Stimulated activated CD8-positive, alpha-beta memory T cell treated with anti-CD3 and anti-CD28 coated beads, Interleukin-7, amount 100 ng/mL, for 4 hours (primary cell): ENCODE measurements around the gene IL36G.

Experiments
- DNase-seq, 2 donors: peaks; one replicate each; pipeline ENCODE4 v3.0.0-alpha.2; 2020; ENCODE audit warnings: low read depth in 2 of 2

Gene IL36G

DNA sequence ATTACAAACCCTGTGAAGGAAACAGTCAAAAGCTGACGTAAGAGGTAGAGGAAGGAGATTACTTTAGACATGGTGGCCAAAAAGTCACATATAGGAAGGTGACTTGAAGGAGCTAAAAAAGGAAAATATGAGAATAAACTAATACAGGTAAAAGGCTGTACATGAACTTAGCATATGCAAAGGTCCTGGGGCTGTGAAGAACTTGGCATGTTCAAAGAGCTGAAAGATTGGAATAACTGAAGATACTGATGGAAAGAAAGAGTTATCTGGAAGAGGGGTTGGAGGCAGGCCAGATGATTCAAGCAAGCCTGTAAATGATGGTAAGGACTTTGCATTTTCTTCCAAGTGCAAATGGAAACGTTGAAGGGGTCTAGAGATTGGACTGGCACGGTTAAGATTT lies 40.7 kb downstream of the IL36G start:
- DNase-seq: no peak

DNA sequence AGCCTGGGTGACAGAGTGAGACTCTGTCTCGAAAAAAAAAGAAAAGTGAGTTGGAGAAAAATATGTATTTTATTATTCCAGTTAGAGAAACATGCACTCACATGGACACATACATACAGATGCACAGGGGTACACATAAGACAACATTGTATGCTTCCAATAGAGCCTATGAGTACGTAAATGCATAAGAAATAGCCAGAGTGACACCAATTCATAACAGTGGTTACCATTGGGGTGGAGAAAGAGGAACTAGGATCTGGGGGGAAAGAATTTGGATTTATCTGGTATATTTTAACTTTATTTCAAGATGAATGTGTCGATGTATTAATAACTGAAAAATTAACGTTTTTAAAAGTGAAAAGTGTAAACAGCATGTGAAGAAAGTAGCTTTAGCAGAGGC lies 43.5 kb downstream of the IL36G start:
- no peak for DNase-seq

GRCh38 chr2:113024764-113025163 lies 47.0 kb downstream of the IL36G start:
- DNase-seq: no peak

DNA sequence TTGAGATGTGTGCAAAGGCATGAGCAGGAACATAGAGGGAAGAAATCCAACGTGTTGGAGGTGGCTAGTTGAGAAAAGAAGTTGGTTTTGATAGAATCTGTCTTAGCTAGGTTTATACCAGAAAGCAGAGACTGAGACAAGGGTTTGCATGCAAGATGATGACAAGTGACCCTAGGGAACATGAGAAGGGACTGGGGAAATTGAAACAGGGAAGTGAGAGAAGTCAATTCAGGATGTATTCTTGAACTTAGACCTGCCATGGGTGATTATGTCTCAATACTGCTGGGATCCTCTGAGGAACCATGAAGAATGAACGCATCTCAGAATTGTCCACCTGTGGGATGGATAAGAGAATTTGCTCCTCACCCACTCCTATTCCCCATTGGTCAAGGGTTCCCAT lies 47.9 kb downstream of the IL36G start:
- no peak for DNase-seq

GRCh38 chr2:113027691-113028090 lies 49.9 kb downstream of the IL36G start:
- DNase-seq: no peak

DNA sequence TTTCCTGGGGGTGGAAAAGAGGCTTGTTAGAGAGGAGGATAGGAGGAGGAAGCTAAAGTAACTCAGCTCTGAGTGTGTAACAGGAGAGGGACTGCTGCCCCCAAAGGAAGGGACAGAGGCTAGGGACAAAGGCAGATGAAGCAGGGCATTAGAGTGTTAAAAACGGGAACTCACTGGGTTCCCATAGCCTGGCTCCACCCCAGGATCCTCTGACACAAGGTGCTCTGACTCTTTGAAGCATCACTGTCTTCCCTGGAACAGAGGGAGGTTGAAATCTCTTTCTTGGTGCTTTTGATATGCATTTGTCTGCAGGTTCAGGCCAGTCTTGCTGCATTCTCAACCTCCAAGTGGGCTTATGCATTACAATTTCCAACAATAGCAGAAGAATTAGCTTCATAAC lies 50.3 kb downstream of the IL36G start:
- DNase-seq: no peak

GRCh38 chr2:113032737-113033136 lies 54.9 kb downstream of the IL36G start:
- no peak for DNase-seq

DNA sequence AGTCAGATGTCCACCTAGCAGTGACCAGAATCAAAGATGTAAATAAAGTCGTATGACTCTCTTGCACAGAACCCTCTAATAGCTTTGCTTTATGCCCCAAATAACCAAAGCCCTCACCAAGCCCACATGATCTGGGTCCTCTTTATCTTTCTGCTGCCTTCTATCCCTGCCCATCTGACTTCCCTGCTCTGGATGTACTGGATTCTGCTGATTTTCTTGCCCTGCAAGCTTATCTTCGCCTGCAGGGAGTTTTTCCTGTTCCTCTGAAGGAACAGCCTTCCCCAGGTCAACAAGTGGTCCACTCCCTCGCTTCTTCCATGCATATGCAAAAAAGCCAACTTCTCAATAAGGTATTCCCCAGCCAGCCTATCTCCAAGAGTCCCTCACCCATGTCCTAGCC lies 56.2 kb downstream of the IL36G start:
- no peak for DNase-seq
